HepG2 (cell line): ENCODE measurements around the gene ATP2C2. TPM values are rescaled to one million over a fixed set of nuclear protein-coding genes. Genes with fewer than 3 reads are reported as not detected.

ENCODE experiments used
- ATAC-seq: fragments of 200-7000 bp; cut with Tn5 transposase; 3 replicates; pipeline ENCODE4 v1.9.1; 2020; ENCODE audit warnings: mild to moderate bottlenecking, moderate library complexity
- BruUV-seq: library from RNA; stranded (reverse); fragments of 400-500 nt; replicated peaks from 2 replicates; lab custom pipeline; 2021; lab: Mats Ljungman, UMichigan
- CTCF ChIA-PET: fragments of 300-600 bp; formaldehyde crosslinking; extraction: SDS; loops from one replicate; lab custom pipeline; 2021; ENCODE audit warnings: low total read pairs, inconsistent platforms, low intra/inter-chr PET ratio; lab: Yijun Ruan, JAX
- POLR2A ChIA-PET: fragments of 350-600 bp; sonication (Branson Sonifier 250); formaldehyde crosslinking; loops from one replicate; lab custom pipeline; 2020; ENCODE audit warnings: antibody characterized with exemption, inconsistent platforms; lab: Yijun Ruan, JAX
- DNase-seq: peaks from one replicate; pipeline ENCODE4 v3.0.0-alpha.2; 2015; ENCODE audit warnings: low spot score
- FAIRE-seq: peaks from 3 replicates; lab custom pipeline; 2011; peaks lifted over from hg19 to GRCh38; lab: Jason Lieb, UNC
- H2AFZ ChIP-seq: one replicate; pipeline ENCODE4 v1.6.1; 2011; ENCODE audit warnings: low read length, inconsistent platforms
- H3K27ac ChIP-seq: fragments of 300-600 bp; 3 replicates; pipeline ENCODE4 v1.8.0; 2011; ENCODE audit warnings: mixed run types, mild to moderate bottlenecking, mixed read lengths, low read length, inconsistent platforms; ENCODE audit not compliant: insufficient read depth; ENCODE audit errors: extremely low read length
- H3K27me3 ChIP-seq, 2 experiments: fragments of 200-600 bp in 1 of 2; 2 replicates in 1 of 2; 3 replicates in 1 of 2; pipeline versions ENCODE4 v1.6.0 to v1.8.0; 2011; ENCODE audit warnings: low read length in 2 of 2, mild to moderate bottlenecking in 2 of 2, moderate library complexity in 2 of 2, inconsistent platforms in 1 of 2; ENCODE audit not compliant: insufficient read depth in 2 of 2, control insufficient read depth in 1 of 2
- H3K36me3 ChIP-seq, 2 experiments: fragments of 200-600 bp in 1 of 2; replicated peaks in 1 of 2; 2 replicates in 1 of 2; 3 replicates in 1 of 2; pipeline versions ENCODE4 v1.5.1 to v1.8.0; 2011; ENCODE audit warnings: low read length in 2 of 2, inconsistent platforms in 1 of 2; ENCODE audit not compliant: insufficient read depth in 2 of 2, control insufficient read depth in 1 of 2
- H3K4me1 ChIP-seq: 2 replicates; pipeline ENCODE4 v1.5.1; 2012; ENCODE audit warnings: low read length, inconsistent platforms; ENCODE audit not compliant: insufficient read depth
- H3K4me2 ChIP-seq: 2 replicates; pipeline ENCODE4 v1.6.0; 2011; ENCODE audit warnings: low read depth, low read length, inconsistent platforms
- H3K4me3 ChIP-seq, 3 experiments: fragments of 200-600 bp in 1 of 3; sonication (generic), shearing (Covaris generic) in 1 of 3; replicated peaks in 1 of 3; 2 replicates each; pipeline ENCODE4 v1.5.1; 2011 to 2016; ENCODE audit warnings: low read length in 3 of 3, inconsistent platforms in 2 of 3, low read depth in 2 of 3, mild to moderate bottlenecking in 2 of 3, control low read depth in 1 of 3, mixed read lengths in 1 of 3; ENCODE audit not compliant: insufficient read depth in 1 of 3
- H3K79me2 ChIP-seq: one replicate; pipeline ENCODE4 v1.6.1; 2011; ENCODE audit warnings: low read length, inconsistent platforms; ENCODE audit not compliant: insufficient read depth
- H3K9ac ChIP-seq: 2 replicates; pipeline ENCODE4 v1.6.0; 2011; ENCODE audit warnings: mild to moderate bottlenecking, low read depth, low read length, inconsistent platforms; ENCODE audit not compliant: insufficient read depth
- H3K9me3 ChIP-seq: 2 replicates; pipeline ENCODE4 v1.5.1; 2012; ENCODE audit warnings: mild to moderate bottlenecking, low read length
- H4K20me1 ChIP-seq: 2 replicates; pipeline ENCODE4 v1.6.0; 2011; ENCODE audit warnings: inconsistent platforms, mild to moderate bottlenecking, low read length, moderate library complexity; ENCODE audit not compliant: insufficient read depth
- CEBPG ChIP-seq: IDR thresholded peaks from 2 replicates; pipeline ENCODE4 v1.6.1; 2016
- HNF4A ChIP-seq: sonication (generic); formaldehyde crosslinking; IDR thresholded peaks from 2 replicates; pipeline ENCODE4 v1.4.0; 2020; ENCODE audit warnings: missing genetic modification reagents
- MEIS2 ChIP-seq: sonication (generic); formaldehyde crosslinking; IDR thresholded peaks from 2 replicates; pipeline ENCODE4 v1.9.0; 2021; ENCODE audit warnings: mild to moderate bottlenecking, missing genetic modification reagents
- NPAS2 ChIP-seq: sonication (generic); formaldehyde crosslinking; IDR thresholded peaks from 2 replicates; pipeline ENCODE4 v1.8.0; 2022; ENCODE audit warnings: mild to moderate bottlenecking, missing genetic modification reagents, borderline replicate concordance
- ZNF230 ChIP-seq: sonication (generic); formaldehyde crosslinking; IDR thresholded peaks from 2 replicates; pipeline ENCODE4 v1.4.0; 2020; ENCODE audit warnings: mild to moderate bottlenecking, missing genetic modification reagents
- ZNF629 ChIP-seq: sonication (generic); formaldehyde crosslinking; conservative IDR thresholded peaks from 2 replicates; pipeline ENCODE4 v1.5.0; 2020; ENCODE audit warnings: missing genetic modification reagents
- WGBS: methylation state at CpG from one replicate; pipeline ENCODE4 v1.1.6; 2017; ENCODE audit warnings: low lambda C conversion rate; 5-methylcytosine and 5-hydroxymethylcytosine counted together
- in situ Hi-C: cut with HindIII; loops from 2 replicates; pipeline ENCODE4 v1.10.0; 2017; ENCODE audit warnings: low pct_unique_long_range_greater_than_20kb; ENCODE audit not compliant: extremely low pct_ligation_motif_present
- intact Hi-C: fragments of 100-400 bp; cut with micrococcal nuclease; formaldehyde crosslinking; loops from one replicate; pipeline ENCODE4 v1.10.0; 2022; ENCODE audit not compliant: unreplicated experiment
- polyA plus RNA-seq, 8 experiments: library from polyadenylated mRNA; depleted of rRNA in 3 of 8; stranded (reverse) in 7 of 8; unstranded in 1 of 8; fragments of >200 nt; fragmentation: Illumina TruSeq in 4 of 8; extraction: Trizol in 4 of 8; gene quantifications; 2 replicates each; pipeline versions ENCODE4 v1.2.1 to v1.2.3, GENCODE V29; 2011 to 2016; ENCODE audit warnings: low read depth in 4 of 8, missing spikeins in 1 of 8, mixed read lengths in 1 of 8; ENCODE audit not compliant: insufficient read depth in 1 of 8
- total RNA-seq, 5 experiments: library from RNA; depleted of rRNA; stranded (reverse); fragments of >200 nt; fragmentation: Illumina TruSeq; extraction: Trizol; gene quantifications; 2 replicates each; pipeline ENCODE4 v1.2.3, GENCODE V29; 2016; ENCODE audit warnings: low read depth in 1 of 5
- TF ChIP-seq, protein P1 (sequence below): sonication (generic); formaldehyde crosslinking; IDR thresholded peaks from 2 replicates; pipeline ENCODE4 v1.4.0; 2020; ENCODE audit warnings: missing genetic modification reagents, mild to moderate bottlenecking, borderline replicate concordance
- TF ChIP-seq, protein P2 (sequence below): sonication (generic); formaldehyde crosslinking; IDR thresholded peaks from 2 replicates; pipeline ENCODE4 v1.5.0; 2020; ENCODE audit warnings: mild to moderate bottlenecking, missing genetic modification reagents, borderline replicate concordance

Gene ATP2C2
- total and polyA plus RNA-seq, 2 of the 13 experiments (the other 11 are each of a cell fraction or from before 2014, with no cell fraction given), result 0.07 TPM; not detected in 1

DNA sequence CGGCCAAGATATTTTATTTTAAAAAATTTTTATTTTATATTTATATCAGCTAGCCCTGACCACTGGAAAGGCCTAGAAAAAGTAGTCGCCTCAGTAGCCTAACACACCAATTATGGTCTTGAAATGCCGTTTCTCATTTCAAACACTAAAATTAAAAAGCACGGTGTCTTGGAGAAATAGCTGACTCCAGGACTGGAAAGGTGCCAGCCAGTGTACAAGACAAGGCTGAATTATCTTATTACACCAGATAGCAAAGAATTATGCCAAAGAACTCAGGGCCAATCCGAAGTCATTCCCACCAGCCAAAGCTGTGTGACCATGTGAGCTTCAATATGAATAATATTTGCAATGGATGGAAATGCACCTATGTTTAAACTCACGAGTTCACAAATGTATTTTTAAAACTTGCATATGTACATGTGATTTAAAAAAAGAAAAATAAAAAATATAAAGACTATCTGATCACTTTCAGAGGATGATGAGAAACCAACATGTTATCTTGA lies 19.9 kb upstream of the ATP2C2 start:
- H3K9ac ChIP-seq, result no peak overlapping the region
- FAIRE-seq (no peak), ATAC-seq (no peak), DNase-seq (no peak)
- BruUV-seq, result no TSS peak
- in situ Hi-C loops, result no loop called here
- no peak overlapping the region for H3K4me3 ChIP-seq
- intact Hi-C loops, result no loop called here
- no peaks in the 10 kb centered on the region for H4K20me1 ChIP-seq
- H2AFZ ChIP-seq, result no peak overlapping the region
- ChIA-PET CTCF (no interaction called here), POLR2A (no interaction called here)
- no peak overlapping the region for H3K27ac ChIP-seq
- H3K36me3 ChIP-seq, result no peaks in the 10 kb centered on the region
- H3K27me3 ChIP-seq, result peaks cover 0 to 45% of the 10 kb centered on the region in 2 experiments; a peak in 4 of 5 replicates
- H3K4me1 ChIP-seq, result peaks cover 10% of the 10 kb centered on the region
- WGBS, result 24% methylated on average over 6 of the region's 6 CpGs
- H3K9me3 ChIP-seq, result no peaks in the 10 kb centered on the region
- no peaks in the 10 kb centered on the region for H3K79me2 ChIP-seq
- no peak overlapping the region for H3K4me2 ChIP-seq
- TF ChIP-seq, protein P1, sequence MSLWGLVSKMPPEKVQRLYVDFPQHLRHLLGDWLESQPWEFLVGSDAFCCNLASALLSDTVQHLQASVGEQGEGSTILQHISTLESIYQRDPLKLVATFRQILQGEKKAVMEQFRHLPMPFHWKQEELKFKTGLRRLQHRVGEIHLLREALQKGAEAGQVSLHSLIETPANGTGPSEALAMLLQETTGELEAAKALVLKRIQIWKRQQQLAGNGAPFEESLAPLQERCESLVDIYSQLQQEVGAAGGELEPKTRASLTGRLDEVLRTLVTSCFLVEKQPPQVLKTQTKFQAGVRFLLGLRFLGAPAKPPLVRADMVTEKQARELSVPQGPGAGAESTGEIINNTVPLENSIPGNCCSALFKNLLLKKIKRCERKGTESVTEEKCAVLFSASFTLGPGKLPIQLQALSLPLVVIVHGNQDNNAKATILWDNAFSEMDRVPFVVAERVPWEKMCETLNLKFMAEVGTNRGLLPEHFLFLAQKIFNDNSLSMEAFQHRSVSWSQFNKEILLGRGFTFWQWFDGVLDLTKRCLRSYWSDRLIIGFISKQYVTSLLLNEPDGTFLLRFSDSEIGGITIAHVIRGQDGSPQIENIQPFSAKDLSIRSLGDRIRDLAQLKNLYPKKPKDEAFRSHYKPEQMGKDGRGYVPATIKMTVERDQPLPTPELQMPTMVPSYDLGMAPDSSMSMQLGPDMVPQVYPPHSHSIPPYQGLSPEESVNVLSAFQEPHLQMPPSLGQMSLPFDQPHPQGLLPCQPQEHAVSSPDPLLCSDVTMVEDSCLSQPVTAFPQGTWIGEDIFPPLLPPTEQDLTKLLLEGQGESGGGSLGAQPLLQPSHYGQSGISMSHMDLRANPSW (CRISPR knock-in tag), result no peak
- no peak for TF ChIP-seq CEBPG (CRISPR knock-in tag)
- TF ChIP-seq, all 625 proteins: peak for 0

DNA sequence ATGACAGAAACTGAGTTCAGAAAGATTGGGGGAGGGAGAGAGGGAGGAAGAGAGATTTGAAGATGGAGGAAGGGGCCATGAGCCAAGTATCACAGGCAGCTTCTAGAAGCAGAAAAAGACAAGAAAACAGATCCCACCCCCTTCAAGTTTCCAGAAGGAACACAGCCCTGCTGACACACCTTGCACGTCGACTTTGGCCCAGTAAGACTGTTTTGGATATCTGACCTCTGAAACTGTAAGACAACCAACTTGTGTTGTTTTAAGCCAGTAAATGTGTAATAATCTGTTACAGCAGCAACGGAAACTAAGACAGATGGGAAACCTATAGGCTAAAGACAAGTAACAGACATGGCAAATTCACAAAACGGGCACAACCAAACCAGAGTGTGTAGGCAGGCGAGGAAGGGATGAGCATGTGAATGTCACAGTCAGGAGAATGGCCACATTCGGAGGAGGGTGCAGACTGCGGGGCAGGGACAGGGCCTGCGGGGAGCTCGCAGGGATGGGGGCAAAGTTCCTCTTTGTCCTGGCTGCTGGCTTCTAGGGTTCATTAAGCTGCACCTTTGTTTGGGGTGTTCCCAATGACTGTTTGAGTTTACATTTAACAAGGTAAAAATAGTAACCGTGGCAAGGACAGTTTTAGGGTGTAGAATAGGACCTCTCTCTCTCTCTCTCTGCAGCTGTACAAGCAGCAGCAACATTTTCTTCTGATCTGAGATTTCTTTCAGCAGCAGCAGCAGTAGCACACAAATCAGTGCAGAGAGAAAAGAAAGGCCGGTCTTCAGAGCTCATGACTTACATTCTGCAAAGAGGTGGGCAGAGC lies 18.3 kb upstream of the ATP2C2 start:
- TF ChIP-seq ZNF230 (no peak), MEIS2 (no peak), NPAS2 (CRISPR knock-in tag) (no peak), ZNF629 (CRISPR knock-in tag) (peak; percentile 84), HNF4A (CRISPR knock-in tag) (peak; percentile 45; the same call in 1 of the 2 replicates)
- TF ChIP-seq, protein P2, sequence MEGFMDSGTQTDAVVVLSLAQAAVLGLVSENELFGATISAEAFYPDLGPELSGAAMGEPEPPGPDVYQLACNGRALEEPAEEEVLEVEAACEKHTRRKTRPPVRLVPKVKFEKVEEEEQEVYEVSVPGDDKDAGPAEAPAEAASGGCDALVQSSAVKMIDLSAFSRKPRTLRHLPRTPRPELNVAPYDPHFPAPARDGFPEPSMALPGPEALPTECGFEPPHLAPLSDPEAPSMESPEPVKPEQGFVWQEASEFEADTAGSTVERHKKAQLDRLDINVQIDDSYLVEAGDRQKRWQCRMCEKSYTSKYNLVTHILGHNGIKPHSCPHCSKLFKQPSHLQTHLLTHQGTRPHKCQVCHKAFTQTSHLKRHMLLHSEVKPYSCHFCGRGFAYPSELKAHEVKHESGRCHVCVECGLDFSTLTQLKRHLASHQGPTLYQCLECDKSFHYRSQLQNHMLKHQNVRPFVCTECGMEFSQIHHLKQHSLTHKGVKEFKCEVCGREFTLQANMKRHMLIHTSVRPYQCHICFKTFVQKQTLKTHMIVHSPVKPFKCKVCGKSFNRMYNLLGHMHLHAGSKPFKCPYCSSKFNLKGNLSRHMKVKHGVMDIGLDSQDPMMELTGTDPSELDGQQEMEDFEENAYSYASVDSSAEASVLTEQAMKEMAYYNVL (CRISPR knock-in tag), result no peak
- in situ Hi-C loops (no loop called here), intact Hi-C loops (no loop called here)
- H3K36me3 ChIP-seq, result no peaks in the 10 kb centered on the region
- no peaks in the 10 kb centered on the region for H3K79me2 ChIP-seq
- DNase-seq (no peak), ATAC-seq (peak; percentile 70), FAIRE-seq (no peak)
- no TSS peak for BruUV-seq
- no peak overlapping the region for H3K27ac ChIP-seq
- no peaks in the 10 kb centered on the region for H3K9me3 ChIP-seq
- POLR2A ChIA-PET, result no interaction called here
- peaks cover 10% of the 10 kb centered on the region for H3K4me1 ChIP-seq
- H3K9ac ChIP-seq, result no peak overlapping the region
- H2AFZ ChIP-seq, result no peak overlapping the region
- WGBS, result 15% methylated on average over 11 of the region's 11 CpGs
- H3K4me2 ChIP-seq, result no peak overlapping the region
- CTCF ChIA-PET, result no interaction called here
- H4K20me1 ChIP-seq, result no peaks in the 10 kb centered on the region
- no peak overlapping the region for H3K4me3 ChIP-seq
- peaks cover 0 to 48% of the 10 kb centered on the region in 2 experiments; a peak in 3 of 5 replicates for H3K27me3 ChIP-seq
